PC-3 (cell line): ENCODE measurements around the gene STAM. TPM values are rescaled to one million over a fixed set of nuclear protein-coding genes. Genes with fewer than 3 reads are reported as not detected.

Experiments
- ATAC-seq: fragments of 200-7000 bp; cut with Tn5 transposase; 2 replicates; pipeline ENCODE4 v1.9.1; 2020; ENCODE audit warnings: mild to moderate bottlenecking, moderate library complexity
- BruUV-seq: library from RNA; stranded (reverse); fragments of 400-500 nt; replicated peaks from 2 replicates; lab custom pipeline; 2021; lab: Mats Ljungman, UMichigan
- CTCF ChIA-PET: fragments of 300-600 bp; sonication (Branson Sonifier 250); formaldehyde crosslinking; loops from one replicate; lab custom pipeline; 2022; ENCODE audit warnings: antibody characterized with exemption; lab: Charles Lee
- POLR2A ChIA-PET: fragments of 300-600 bp; sonication (Branson Sonifier 250); formaldehyde crosslinking; loops from one replicate; lab custom pipeline; 2022; ENCODE audit warnings: antibody characterized with exemption; ENCODE audit not compliant: unreplicated experiment; lab: Charles Lee
- DNase-seq: peaks from one replicate; pipeline ENCODE4 v3.0.0-alpha.2; 2015
- H2AFZ ChIP-seq: fragments of 300-600 bp; sonication (generic); 2 replicates; pipeline ENCODE4 v1.6.0; 2016; ENCODE audit warnings: antibody characterized with exemption, low read length
- H3F3A ChIP-seq: fragments of 300-600 bp; sonication (generic); one replicate; pipeline ENCODE4 v1.6.0; 2017; ENCODE audit warnings: antibody characterized with exemption, low read length, control low read depth, mild to moderate bottlenecking; ENCODE audit not compliant: unreplicated experiment
- H3K27ac ChIP-seq: fragments of 300-600 bp; sonication (generic); 2 replicates; pipeline ENCODE4 v1.5.1; 2016; ENCODE audit warnings: mild to moderate bottlenecking, low read length
- H3K27me3 ChIP-seq: fragments of 300-600 bp; sonication (generic); 2 replicates; pipeline ENCODE4 v1.6.1; 2016; ENCODE audit warnings: low read length, mixed read lengths
- H3K36me3 ChIP-seq: fragments of 300-600 bp; sonication (generic); 2 replicates; pipeline ENCODE4 v1.6.1; 2016; ENCODE audit warnings: low read depth, mixed run types, low read length, mixed read lengths
- H3K4me1 ChIP-seq: fragments of 300-600 bp; sonication (generic); 2 replicates; pipeline ENCODE4 v1.5.1; 2016; ENCODE audit warnings: low read length; ENCODE audit not compliant: insufficient read depth
- H3K4me2 ChIP-seq: fragments of 300-600 bp; sonication (generic); 2 replicates; pipeline ENCODE4 v1.6.0; 2016; ENCODE audit warnings: low read length
- H3K4me3 ChIP-seq: fragments of 300-600 bp; sonication (generic); 2 replicates; pipeline ENCODE4 v1.5.1; 2016; ENCODE audit warnings: mild to moderate bottlenecking, low read length, mixed read lengths
- H3K79me2 ChIP-seq: fragments of 300-600 bp; sonication (generic); 2 replicates; pipeline ENCODE4 v1.6.1; 2017; ENCODE audit warnings: low read length, mixed read lengths
- H3K9ac ChIP-seq: fragments of 300-600 bp; sonication (generic); 2 replicates; pipeline ENCODE4 v1.6.0; 2016; ENCODE audit warnings: mild to moderate bottlenecking, low read length
- H3K9me2 ChIP-seq: fragments of 300-600 bp; sonication (generic); replicated peaks from 2 replicates; pipeline ENCODE4 v1.6.1; 2016; ENCODE audit warnings: mixed run types, low read length, mixed read lengths
- H3K9me3 ChIP-seq: fragments of 300-600 bp; sonication (generic); 2 replicates; pipeline ENCODE4 v1.6.1; 2016; ENCODE audit warnings: low read length, mixed read lengths
- H4K20me1 ChIP-seq: fragments of 300-600 bp; sonication (generic); 2 replicates; pipeline ENCODE4 v1.6.1; 2016; ENCODE audit warnings: low read length, mixed read lengths
- CTCF ChIP-seq: fragments of 300-600 bp; sonication (generic); conservative IDR thresholded peaks from 2 replicates; pipeline ENCODE4 v1.5.1; 2017; ENCODE audit warnings: antibody characterized with exemption, low read depth, mild to moderate bottlenecking, low read length
- EZH2 ChIP-seq: fragments of 300-600 bp; sonication (generic); IDR thresholded peaks from one replicate; pipeline ENCODE4 v1.6.1; 2017; ENCODE audit warnings: antibody characterized with exemption, mild to moderate bottlenecking, low read length; ENCODE audit not compliant: unreplicated experiment
- EZH2phosphoT487 ChIP-seq: fragments of 300-600 bp; sonication (generic); IDR thresholded peaks from 2 replicates; pipeline ENCODE4 v1.6.1; 2018; ENCODE audit warnings: mild to moderate bottlenecking, antibody characterized with exemption, low read length, borderline replicate concordance
- intact Hi-C: fragments of 100-400 bp; cut with micrococcal nuclease; formaldehyde crosslinking; loops from 2 replicates; pipeline ENCODE4 v1.9.0; 2023
- total RNA-seq: library from RNA; depleted of rRNA; stranded (reverse); fragments of >200 nt; gene quantifications from 2 replicates; pipeline ENCODE4 v1.2.3, GENCODE V29; 2014

Gene STAM
- total RNA-seq, 1 experiment from 2014 or later = 7.8 TPM

- H3K36me3 ChIP-seq = no peaks in the 10 kb centered on the region; the same call in 1 of the 2 replicates
- TSS peak; percentile 93 for BruUV-seq
- H3K9me2 ChIP-seq = no peaks in the 10 kb centered on the region
- peaks cover 20% of the 10 kb centered on the region; the same call in 1 of the 2 replicates for H3K4me1 ChIP-seq
- peak overlapping the region; percentile 88 for H3K27ac ChIP-seq
- no peaks in the 10 kb centered on the region for H3K9me3 ChIP-seq
- POLR2A ChIA-PET = interaction anchor here (0.6 to 1.5 kb wide), 3 partner anchors 26 to 826 kb away, joined by 4 to 5 read pairs (median 4); partner anchors contain the start of genes HACD1 and RSU1
- ATAC-seq (peak; percentile 73), DNase-seq (peak; percentile 61)
- no peaks in the 10 kb centered on the region for H3K27me3 ChIP-seq
- H4K20me1 ChIP-seq = 0 out of 2 replicates have a peak, but pooled peaks cover 3% of the 10 kb centered on the region
- TF ChIP-seq CTCF = no peak
- TF ChIP-seq EZH2 = no peak
- no peak for TF ChIP-seq EZH2phosphoT487
- peak overlapping the region; percentile 87 for H3K4me2 ChIP-seq
- intact Hi-C loops = loop anchor here (10.0 kb wide), 1 partner anchor 61 kb away; no protein-coding TSS in a partner anchor
- CTCF ChIA-PET = no interaction called here
- H3K79me2 ChIP-seq = peaks cover 66% of the 10 kb centered on the region
- peak overlapping the region; percentile 89 for H3K4me3 ChIP-seq
- H3F3A ChIP-seq = no peaks in the 10 kb centered on the region
- H3K9ac ChIP-seq = peak overlapping the region; percentile 93
- peak overlapping the region; percentile 68 for H2AFZ ChIP-seq
These were observed 604 bp upstream of the STAM start for GRCh38 chr10:17643339-17643754.

DNA sequence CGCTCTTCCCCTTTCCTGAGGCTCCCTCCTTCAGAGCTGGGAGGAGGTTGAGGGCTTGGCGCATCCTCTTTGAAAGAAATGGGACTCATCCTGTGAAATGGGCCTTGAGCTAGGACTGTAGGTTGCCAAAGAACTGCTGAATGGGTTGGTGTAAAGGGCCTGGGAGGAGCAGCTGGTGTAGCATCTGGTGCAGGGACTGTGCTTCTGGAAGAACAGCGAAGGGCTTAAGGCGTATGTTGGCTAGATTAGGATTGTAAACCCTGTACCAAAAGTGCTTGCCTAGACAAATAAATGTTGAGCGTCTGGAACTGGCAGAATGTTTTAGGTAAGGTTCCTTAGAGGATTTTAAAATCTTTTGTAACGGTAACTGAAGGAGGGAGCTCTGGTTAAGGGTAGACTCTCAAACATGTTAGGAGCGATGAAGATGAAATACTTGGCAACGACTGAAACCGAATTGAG is 563 bp downstream of the STAM start:
- intact Hi-C loops = loop anchor here (2.0 to 10.0 kb wide), 2 partner anchors 28 to 60 kb away; partner anchors contain the start of gene HACD1
- BruUV-seq = TSS peak; percentile 70
- TF ChIP-seq EZH2phosphoT487 = no peak
- TF ChIP-seq EZH2 = no peak
- no peak for TF ChIP-seq CTCF
- DNase-seq = no peak
- Histone ChIP-seq H3K9me3 (no peaks in the 10 kb centered on the region), H3K4me3 (peak overlapping the region; percentile 89), H3K27me3 (no peaks in the 10 kb centered on the region), H4K20me1 (0 out of 2 replicates have a peak, but pooled peaks cover 3% of the 10 kb centered on the region), H3K4me1 (peaks cover 20% of the 10 kb centered on the region; the same call in 1 of the 2 replicates), H3K4me2 (peak overlapping the region; percentile 87), H3K9ac (peak overlapping the region; percentile 93), H3F3A (no peaks in the 10 kb centered on the region), H3K9me2 (no peaks in the 10 kb centered on the region), H3K27ac (peak overlapping the region; percentile 88), H2AFZ (peak overlapping the region; percentile 68), H3K79me2 (peaks cover 78% of the 10 kb centered on the region), H3K36me3 (no peaks in the 10 kb centered on the region; the same call in 1 of the 2 replicates)
- ChIA-PET POLR2A (interaction anchor here (0.6 to 1.5 kb wide), 5 partner anchors 20 to 542 kb away, joined by 3 to 14 read pairs (median 4); partner anchors contain the start of gene HACD1), CTCF (no interaction called here)
- peak; percentile 36 for ATAC-seq
